ENCODE measurements around the gene LDAF1.
A peak's percentile ranks its signal among the peaks of the same experiment; 100 is the strongest.
"Not testable (repeated sequence)": the region's sequence is repeated elsewhere in the genome, so short reads cannot be mapped to it uniquely, and the experiment has no call there.

LDAF1 gene

GRCh38 chr16:21145738-21146137, 12.7 kb upstream of the LDAF1 start:
- TF ChIP-seq CSRNP3 (CRISPR knock-in tag; IDR thresholded peaks at IDR 0.05) = no peak
- TF ChIP-seq CREB5 (CRISPR knock-in tag; IDR thresholded peaks at IDR 0.05; ENCODE audit: low read depth) = no peak
- no peak for ATAC-seq

- ATAC-seq = peak; percentile 74
- TF ChIP-seq OSR1 (CRISPR knock-in tag; IDR thresholded peaks at IDR 0.05) (no peak), GLIS3 (CRISPR knock-in tag; IDR thresholded peaks at IDR 0.05) (no peak), ZC3H10 (CRISPR knock-in tag; IDR thresholded peaks at IDR 0.05) (no peak), BACH2 (CRISPR knock-in tag; IDR thresholded peaks at IDR 0.05; ENCODE audit: borderline replicate concordance) (no peak), TSHZ2 (CRISPR knock-in tag; IDR thresholded peaks at IDR 0.05) (no peak), ISL1 (CRISPR knock-in tag; IDR thresholded peaks at IDR 0.05) (no peak)
Observed at GRCh38 chr16:21150375-21151001, 8.0 kb upstream of the LDAF1 start, which contains the start of gene DNAH3. TSS of gene DNAH3 (minus strand) at chr16:21150846. CDS start at chr16:21150319, 527 bp downstream.

- ATAC-seq = not testable (repeated sequence)
Observed at GRCh38 chr16:21152160-21153030, 6.1 kb upstream of the LDAF1 start.

- not testable (repeated sequence) for ATAC-seq
Observed at GRCh38 chr16:21153124-21153729, 5.2 kb upstream of the LDAF1 start.

GRCh38 chr16:21156011-21156410, 2.5 kb upstream of the LDAF1 start:
- ATAC-seq = not testable (repeated sequence)

GRCh38 chr16:21156767-21157467, 1.6 kb upstream of the LDAF1 start:
- peak; percentile 51 for ATAC-seq
- no peak for TF ChIP-seq CSRNP3 (CRISPR knock-in tag; IDR thresholded peaks at IDR 0.05)
- no peak for TF ChIP-seq ZFP30 (CRISPR knock-in tag; IDR thresholded peaks at IDR 0.05)
- TF ChIP-seq ZNF565 (CRISPR knock-in tag; conservative IDR thresholded peaks at IDR 0.05; ENCODE audit: low read depth) = no peak
- TF ChIP-seq TOX (CRISPR knock-in tag; IDR thresholded peaks at IDR 0.05; ENCODE audit: borderline replicate concordance) = no peak
- no peak for TF ChIP-seq SNAI2 (CRISPR knock-in tag; IDR thresholded peaks at IDR 0.05)
- TF ChIP-seq GLIS3 (CRISPR knock-in tag; IDR thresholded peaks at IDR 0.05) = no peak
- TF ChIP-seq ESRRG (CRISPR knock-in tag; IDR thresholded peaks at IDR 0.05) = no peak
- TF ChIP-seq POU6F1 (CRISPR knock-in tag; IDR thresholded peaks at IDR 0.05; ENCODE audit: borderline replicate concordance, low read depth) = no peak
- TF ChIP-seq ZNF70 (CRISPR knock-in tag; IDR thresholded peaks at IDR 0.05) = no peak
- no peak for TF ChIP-seq ISL1 (CRISPR knock-in tag; IDR thresholded peaks at IDR 0.05)
- TF ChIP-seq BACH2 (CRISPR knock-in tag; IDR thresholded peaks at IDR 0.05; ENCODE audit: borderline replicate concordance) = no peak
- TF ChIP-seq PPARA (CRISPR knock-in tag; IDR thresholded peaks at IDR 0.05; ENCODE audit: borderline replicate concordance) = no peak
- TF ChIP-seq ARNTL (CRISPR knock-in tag; IDR thresholded peaks at IDR 0.05; ENCODE audit: borderline replicate concordance, low read depth) = no peak
- TF ChIP-seq TCF4 (CRISPR knock-in tag; IDR thresholded peaks at IDR 0.05; ENCODE audit: borderline replicate concordance) = no peak
